ENCODE results near the gene KRT8. TPM values are rescaled to one million over a fixed set of nuclear protein-coding genes. Genes with fewer than 3 reads are reported as not detected.

Gene KRT8
- total and polyA plus RNA-seq, 2 of the 13 experiments (the other 11 are each of a cell fraction or from before 2014, with no cell fraction given) = 498 to 718 TPM

DNA sequence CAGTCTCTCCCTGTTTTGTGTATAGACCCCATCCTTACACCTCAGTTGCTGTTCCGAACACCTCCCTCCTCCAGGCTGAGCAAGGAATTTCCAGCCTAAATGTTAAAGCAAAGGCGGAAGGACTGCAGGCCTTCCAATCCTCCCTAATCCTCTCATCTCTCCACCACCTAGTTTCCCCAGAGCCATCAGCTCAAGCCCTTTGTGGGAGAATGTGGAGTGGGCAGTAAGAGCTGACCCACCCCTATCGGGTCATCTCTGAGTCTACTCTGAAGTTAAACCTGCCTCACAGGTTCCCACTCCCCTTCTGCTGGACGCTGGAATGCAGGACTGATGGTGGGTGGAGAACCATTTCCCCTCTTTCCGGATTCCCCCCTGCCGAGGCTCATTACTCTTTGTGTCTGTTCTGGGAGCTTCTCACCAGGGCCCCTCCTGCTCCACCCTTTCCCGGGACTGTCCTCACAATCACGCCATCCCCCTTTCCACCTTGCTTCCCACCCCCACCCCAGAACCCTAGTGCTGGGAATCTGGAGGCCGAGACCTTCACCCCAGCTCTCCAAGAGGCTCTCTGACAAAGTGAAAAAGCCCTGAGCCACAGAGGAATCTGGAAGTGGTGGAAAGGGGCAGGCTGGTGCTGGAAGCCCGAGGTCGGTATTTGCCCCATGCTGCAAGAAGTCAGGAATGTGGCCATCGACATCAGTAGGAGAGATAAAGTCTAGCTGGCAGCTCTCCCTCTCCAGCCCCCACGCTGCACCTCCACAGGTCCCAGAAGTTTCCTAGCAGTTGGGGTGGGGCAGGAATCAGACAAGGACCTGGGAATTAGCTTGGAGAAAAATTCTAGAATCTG, 40.7 kb upstream of the KRT8 start (continued):
- TF ChIP-seq, protein P1, sequence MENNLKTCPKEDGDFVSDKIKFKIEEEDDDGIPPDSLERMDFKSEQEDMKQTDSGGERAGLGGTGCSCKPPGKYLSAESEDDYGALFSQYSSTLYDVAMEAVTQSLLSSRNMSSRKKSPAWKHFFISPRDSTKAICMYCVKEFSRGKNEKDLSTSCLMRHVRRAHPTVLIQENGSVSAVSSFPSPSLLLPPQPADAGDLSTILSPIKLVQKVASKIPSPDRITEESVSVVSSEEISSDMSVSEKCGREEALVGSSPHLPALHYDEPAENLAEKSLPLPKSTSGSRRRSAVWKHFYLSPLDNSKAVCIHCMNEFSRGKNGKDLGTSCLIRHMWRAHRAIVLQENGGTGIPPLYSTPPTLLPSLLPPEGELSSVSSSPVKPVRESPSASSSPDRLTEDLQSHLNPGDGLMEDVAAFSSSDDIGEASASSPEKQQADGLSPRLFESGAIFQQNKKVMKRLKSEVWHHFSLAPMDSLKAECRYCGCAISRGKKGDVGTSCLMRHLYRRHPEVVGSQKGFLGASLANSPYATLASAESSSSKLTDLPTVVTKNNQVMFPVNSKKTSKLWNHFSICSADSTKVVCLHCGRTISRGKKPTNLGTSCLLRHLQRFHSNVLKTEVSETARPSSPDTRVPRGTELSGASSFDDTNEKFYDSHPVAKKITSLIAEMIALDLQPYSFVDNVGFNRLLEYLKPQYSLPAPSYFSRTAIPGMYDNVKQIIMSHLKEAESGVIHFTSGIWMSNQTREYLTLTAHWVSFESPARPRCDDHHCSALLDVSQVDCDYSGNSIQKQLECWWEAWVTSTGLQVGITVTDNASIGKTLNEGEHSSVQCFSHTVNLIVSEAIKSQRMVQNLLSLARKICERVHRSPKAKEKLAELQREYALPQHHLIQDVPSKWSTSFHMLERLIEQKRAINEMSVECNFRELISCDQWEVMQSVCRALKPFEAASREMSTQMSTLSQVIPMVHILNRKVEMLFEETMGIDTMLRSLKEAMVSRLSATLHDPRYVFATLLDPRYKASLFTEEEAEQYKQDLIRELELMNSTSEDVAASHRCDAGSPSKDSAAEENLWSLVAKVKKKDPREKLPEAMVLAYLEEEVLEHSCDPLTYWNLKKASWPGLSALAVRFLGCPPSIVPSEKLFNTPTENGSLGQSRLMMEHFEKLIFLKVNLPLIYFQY (CRISPR knock-in tag; IDR thresholded peaks at IDR 0.05; ENCODE audit: borderline replicate concordance) = no peak
- TF ChIP-seq THYN1 (CRISPR knock-in tag; IDR thresholded peaks at IDR 0.05; ENCODE audit: borderline replicate concordance, low read depth) = no peak
- no peak for TF ChIP-seq SIX4 (CRISPR knock-in tag; IDR thresholded peaks at IDR 0.05)
- TF ChIP-seq ZNF775 (CRISPR knock-in tag; IDR thresholded peaks at IDR 0.05; ENCODE audit: borderline replicate concordance) = no peak
- TF ChIP-seq, protein P2, sequence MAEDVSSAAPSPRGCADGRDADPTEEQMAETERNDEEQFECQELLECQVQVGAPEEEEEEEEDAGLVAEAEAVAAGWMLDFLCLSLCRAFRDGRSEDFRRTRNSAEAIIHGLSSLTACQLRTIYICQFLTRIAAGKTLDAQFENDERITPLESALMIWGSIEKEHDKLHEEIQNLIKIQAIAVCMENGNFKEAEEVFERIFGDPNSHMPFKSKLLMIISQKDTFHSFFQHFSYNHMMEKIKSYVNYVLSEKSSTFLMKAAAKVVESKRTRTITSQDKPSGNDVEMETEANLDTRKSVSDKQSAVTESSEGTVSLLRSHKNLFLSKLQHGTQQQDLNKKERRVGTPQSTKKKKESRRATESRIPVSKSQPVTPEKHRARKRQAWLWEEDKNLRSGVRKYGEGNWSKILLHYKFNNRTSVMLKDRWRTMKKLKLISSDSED (CRISPR knock-in tag; IDR thresholded peaks at IDR 0.05) = no peak
- TF ChIP-seq, protein P3, sequence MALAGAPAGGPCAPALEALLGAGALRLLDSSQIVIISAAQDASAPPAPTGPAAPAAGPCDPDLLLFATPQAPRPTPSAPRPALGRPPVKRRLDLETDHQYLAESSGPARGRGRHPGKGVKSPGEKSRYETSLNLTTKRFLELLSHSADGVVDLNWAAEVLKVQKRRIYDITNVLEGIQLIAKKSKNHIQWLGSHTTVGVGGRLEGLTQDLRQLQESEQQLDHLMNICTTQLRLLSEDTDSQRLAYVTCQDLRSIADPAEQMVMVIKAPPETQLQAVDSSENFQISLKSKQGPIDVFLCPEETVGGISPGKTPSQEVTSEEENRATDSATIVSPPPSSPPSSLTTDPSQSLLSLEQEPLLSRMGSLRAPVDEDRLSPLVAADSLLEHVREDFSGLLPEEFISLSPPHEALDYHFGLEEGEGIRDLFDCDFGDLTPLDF (CRISPR knock-in tag; IDR thresholded peaks at IDR 0.05) = no peak
- no peak for TF ChIP-seq MAFF (IDR thresholded peaks at IDR 0.05; ENCODE audit: low read depth, low read length)
- no peak for TF ChIP-seq SMARCE1 (IDR thresholded peaks at IDR 0.05; ENCODE audit: borderline replicate concordance)
- no peak for TF ChIP-seq ZFYVE20 (CRISPR knock-in tag; IDR thresholded peaks at IDR 0.05; ENCODE audit: borderline replicate concordance, low read depth)
- TF ChIP-seq SMYD3 (CRISPR knock-in tag; IDR thresholded peaks at IDR 0.05) = no peak
- no peak for TF ChIP-seq FOXO1 (CRISPR knock-in tag; IDR thresholded peaks at IDR 0.05)
- TF ChIP-seq ZNF335 (CRISPR knock-in tag; IDR thresholded peaks at IDR 0.05) = no peak
- TF ChIP-seq, protein P4, sequence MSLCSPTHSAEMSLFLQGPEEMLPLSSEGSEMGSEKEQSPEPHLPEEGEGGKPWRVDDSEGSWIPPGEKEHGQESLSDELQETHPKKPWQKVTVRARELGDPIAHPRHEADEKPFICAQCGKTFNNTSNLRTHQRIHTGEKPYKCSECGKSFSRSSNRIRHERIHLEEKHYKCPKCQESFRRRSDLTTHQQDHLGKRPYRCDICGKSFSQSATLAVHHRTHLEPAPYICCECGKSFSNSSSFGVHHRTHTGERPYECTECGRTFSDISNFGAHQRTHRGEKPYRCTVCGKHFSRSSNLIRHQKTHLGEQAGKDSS (CRISPR knock-in tag; IDR thresholded peaks at IDR 0.05; ENCODE audit: borderline replicate concordance, low read depth) = 0 out of 2 replicates have a peak, but pooled peaks have one; percentile 43
- no peak for TF ChIP-seq ZNF367 (CRISPR knock-in tag; IDR thresholded peaks at IDR 0.05; ENCODE audit: borderline replicate concordance)
- TF ChIP-seq TMF1 (CRISPR knock-in tag; IDR thresholded peaks at IDR 0.05; ENCODE audit: low read depth) = no peak
- TF ChIP-seq ZFP1 (CRISPR knock-in tag; IDR thresholded peaks at IDR 0.05) = no peak
- no peak for TF ChIP-seq NRL (CRISPR knock-in tag; IDR thresholded peaks at IDR 0.05; ENCODE audit: borderline replicate concordance)
- TF ChIP-seq FOXA1 (IDR thresholded peaks at IDR 0.05) = no peak
- no peak for TF ChIP-seq FOXA1 (CRISPR knock-in tag; IDR thresholded peaks at IDR 0.05)
- TF ChIP-seq, protein P5, sequence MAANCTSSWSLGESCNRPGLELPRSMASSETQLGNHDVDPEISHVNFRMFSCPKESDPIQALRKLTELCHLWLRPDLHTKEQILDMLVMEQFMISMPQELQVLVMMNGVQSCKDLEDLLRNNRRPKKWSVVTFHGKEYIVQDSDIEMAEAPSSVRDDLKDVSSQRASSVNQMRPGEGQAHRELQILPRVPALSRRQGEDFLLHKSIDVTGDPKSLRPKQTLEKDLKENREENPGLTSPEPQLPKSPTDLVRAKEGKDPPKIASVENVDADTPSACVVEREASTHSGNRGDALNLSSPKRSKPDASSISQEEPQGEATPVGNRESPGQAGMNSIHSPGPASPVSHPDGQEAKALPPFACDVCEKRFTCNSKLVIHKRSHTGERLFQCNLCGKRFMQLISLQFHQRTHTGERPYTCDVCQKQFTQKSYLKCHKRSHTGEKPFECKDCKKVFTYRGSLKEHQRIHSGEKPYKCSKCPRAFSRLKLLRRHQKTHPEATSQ (CRISPR knock-in tag; IDR thresholded peaks at IDR 0.05; ENCODE audit: borderline replicate concordance) = 0 out of 2 replicates have a peak, but pooled peaks have one; percentile 36
